ENCODE data around the gene CENPU.
"Not testable (repeated sequence)": the region's sequence is repeated elsewhere in the genome, so short reads cannot be mapped to it uniquely, and the experiment has no call there.

Gene CENPU

DNA sequence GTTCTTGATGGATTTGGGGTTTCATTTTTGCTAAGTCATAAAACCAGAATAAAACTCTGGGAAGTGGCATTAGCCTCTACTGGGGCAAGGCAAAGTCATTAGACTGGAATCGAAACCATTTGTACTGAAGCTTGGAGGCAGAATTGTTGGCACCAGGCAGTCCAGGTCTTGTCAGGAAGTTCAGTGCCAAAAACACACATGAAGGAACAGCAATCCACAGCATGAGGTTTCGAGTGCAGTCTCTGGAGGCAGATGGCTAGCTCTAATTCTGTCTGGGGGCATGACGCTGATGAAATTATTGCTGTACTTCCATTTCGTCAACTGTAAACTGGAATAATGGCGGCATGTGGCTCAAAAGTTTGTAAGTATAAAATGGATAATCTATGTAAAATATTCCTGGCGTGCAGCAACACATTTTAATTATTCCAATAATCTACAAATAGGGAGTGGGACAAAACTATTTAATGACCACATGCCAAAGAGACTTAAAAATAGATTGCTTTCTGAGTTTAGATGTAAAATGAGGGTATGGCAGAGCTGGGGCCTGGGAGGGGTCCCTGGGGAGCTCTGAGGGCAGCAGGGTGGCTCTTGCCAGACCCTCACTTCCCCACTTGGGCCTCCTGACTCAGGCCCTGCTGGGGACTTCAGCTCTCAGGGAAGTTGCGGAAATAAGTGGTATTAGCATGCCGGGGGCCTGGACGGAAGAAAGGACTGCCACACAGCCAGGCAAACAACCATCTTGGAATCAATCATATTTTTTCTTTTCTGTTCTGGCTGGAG, 18.8 kb upstream of the CENPU start:
- DNase-seq (ENCODE audit: low spot score): no peak

GRCh38 chr4:184751585-184751956, 17.7 kb upstream of the CENPU start:
- no peak for DNase-seq (ENCODE audit: low spot score)

DNA sequence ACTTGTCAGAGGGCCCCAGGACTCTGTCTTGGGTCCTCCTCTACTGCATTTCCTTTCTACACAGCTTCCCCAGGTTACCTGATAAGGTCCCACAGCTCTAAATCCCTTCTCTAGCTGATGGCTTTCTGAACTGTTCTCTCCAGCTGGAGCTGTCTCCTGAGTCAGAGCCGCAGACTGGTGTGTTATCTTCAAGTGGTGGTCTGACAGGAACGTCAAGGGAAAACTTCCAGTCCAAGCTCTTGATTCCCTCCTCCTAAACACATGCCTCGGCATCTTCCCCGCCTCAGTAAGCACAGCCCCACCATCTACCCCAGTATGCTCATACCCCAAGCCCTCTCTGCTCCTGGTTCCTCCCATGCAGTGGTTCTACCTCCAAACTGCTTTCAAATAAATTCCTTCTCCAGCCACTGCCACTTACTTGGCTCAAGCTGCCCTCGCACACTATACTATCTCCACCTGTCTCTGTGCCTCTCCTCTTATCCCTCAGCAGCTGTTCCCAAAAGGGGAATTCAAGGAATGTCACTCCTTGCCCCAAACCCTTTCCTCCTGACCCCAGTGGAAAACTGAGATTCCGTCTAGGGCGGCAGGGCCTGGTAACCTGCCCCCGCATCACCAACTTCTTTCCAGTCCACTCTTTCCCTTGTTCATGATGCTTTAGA, 17.2 kb upstream of the CENPU start:
- no peak for DNase-seq (ENCODE audit: low spot score)

GRCh38 chr4:184748251-184748652, 14.4 kb upstream of the CENPU start:
- DNase-seq (ENCODE audit: low spot score): no peak

- no peak for DNase-seq (ENCODE audit: low spot score)
These were observed 13.3 kb upstream of the CENPU start for GRCh38 chr4:184747034-184747830.

- peak; percentile 64 for DNase-seq (ENCODE audit: low spot score)
These were observed 12.2 kb upstream of the CENPU start for GRCh38 chr4:184745831-184746795.

GRCh38 chr4:184744236-184744635, 10.3 kb upstream of the CENPU start:
- DNase-seq (ENCODE audit: low spot score): no peak

DNA sequence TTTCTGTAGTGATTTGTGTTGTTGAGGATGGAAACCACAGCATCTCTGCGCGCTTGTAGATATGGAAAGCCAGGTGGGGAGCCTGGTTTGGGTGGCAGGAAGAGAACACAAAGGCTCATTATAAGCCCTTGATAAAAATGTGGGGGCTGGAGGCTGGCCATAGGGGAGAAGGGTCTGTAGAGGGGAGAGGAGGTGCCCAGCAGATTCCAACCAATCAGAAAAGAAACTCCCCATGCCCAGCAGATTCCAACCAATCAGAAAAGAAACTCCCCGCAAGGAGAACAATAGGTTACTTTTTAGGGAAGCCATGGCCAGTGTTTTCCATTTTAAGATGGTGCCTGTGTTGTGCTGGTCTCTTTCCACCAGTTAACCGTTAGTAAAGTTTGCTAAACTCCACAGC, 9.8 kb upstream of the CENPU start:
- DNase-seq (ENCODE audit: low spot score): no peak

- not testable (repeated sequence) for DNase-seq (ENCODE audit: low spot score)
These were observed 7.8 kb upstream of the CENPU start for GRCh38 chr4:184741651-184742050.

GRCh38 chr4:184740980-184741391, 7.1 kb upstream of the CENPU start:
- no peak for DNase-seq (ENCODE audit: low spot score)

DNA sequence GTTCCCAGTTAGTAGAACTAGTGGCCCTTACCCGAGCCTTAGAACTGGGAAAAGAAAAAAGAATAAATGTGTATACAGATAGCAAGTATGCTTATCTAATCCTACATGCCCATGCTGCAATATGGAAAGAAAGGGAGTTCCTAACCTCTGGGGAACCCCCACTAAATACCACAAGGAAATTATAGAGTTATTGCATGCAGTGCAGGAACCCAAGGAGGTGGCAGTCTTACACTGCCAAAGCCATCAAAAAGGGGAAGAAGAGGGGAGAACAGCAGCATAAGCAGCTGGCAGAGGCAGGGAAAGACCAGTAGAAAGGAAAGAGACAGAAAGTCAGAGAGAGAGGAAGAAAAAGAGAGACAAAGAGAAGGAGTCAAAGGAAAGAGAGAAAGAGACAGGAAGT, 5.7 kb upstream of the CENPU start:
- not testable (repeated sequence) for DNase-seq (ENCODE audit: low spot score)

GRCh38 chr4:184734758-184735157, 862 bp upstream of the CENPU start:
- DNase-seq (ENCODE audit: low spot score): no peak

GRCh38 chr4:184732126-184732525, 1.8 kb downstream of the CENPU start:
- no peak for DNase-seq (ENCODE audit: low spot score)

DNA sequence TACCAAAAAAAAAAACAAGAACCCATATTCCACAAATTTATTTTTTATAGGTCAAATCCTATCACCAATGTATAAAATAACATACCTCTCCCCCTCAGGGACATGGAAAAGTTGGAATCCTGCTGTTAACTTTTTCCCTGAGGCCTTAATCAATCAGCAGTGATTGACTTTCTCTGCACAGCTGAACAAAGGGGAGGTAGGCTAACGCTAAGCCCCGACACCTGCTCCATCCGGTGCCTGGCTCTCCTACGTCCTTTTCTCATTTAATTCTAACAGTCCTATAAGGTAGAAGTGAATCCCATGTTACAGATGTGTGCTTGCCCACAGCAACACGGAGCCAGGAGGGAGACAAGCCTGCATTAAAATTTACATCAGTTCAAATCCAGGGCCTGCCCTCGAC, 2.8 kb downstream of the CENPU start:
- no peak for DNase-seq (ENCODE audit: low spot score)

DNA sequence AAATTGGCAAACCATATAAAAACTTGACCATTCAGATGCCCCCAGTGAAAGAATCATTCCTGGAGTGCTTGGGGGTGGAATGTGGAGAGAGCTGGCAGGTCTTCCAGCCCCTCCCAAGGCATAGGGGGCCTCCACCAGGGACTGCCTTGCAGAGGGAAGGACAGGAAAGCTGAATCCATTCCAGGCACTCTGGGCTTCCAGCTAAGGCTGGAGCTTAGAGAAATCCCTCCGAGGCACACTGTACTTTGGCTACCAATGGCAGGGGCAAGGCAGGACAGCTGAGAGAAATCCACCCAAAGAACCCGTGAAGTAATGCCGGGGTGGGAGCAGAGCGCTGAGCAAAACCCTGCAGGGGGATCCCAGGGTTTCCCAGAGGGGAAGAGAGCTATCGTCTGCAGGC, 4.0 kb downstream of the CENPU start:
- no peak for DNase-seq (ENCODE audit: low spot score)

GRCh38 chr4:184728858-184729257, 5.0 kb downstream of the CENPU start:
- no peak for DNase-seq (ENCODE audit: low spot score)

GRCh38 chr4:184727430-184727829, 6.5 kb downstream of the CENPU start:
- DNase-seq (ENCODE audit: low spot score): no peak

- DNase-seq (ENCODE audit: low spot score): no peak
These were observed 11.1 kb downstream of the CENPU start for GRCh38 chr4:184722798-184723197.

DNA sequence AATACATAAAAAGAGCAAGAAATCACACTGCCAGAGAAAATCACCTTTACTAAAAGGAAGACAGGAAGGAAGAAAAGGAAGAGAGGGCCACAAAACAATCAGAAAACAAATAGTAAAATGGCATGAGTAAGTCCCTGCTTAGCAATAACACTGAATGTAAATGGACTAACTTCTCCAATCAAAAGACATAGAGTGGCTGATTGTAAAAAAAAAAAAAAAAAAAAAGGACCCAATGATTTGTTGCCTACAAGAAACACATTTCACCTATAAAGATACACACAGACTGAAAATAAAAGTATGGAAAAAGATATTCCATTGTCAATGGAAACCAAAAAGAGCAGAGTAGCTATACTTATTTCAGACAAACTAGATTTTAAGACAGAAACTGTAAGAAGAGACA, 12.6 kb downstream of the CENPU start:
- no peak for DNase-seq (ENCODE audit: low spot score)

DNA sequence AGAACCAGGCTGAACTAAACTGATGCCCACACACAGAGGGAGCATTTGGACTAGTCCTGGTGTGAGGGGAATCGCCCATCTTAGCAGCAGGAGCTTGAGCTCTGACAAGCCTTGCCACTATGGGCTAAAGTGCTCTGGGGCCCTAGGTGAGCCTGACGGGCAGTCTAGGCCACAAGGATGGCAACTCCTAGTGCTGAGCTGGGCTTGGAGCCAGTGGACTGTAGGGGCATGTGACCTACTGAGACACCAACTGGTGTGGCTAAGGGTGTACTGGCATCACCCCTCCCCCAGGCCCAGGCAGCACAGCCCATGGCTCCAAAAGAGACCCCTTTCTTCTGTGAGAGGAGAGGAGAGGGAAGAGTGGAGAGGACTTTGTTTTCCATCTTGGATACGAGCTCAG, 14.5 kb downstream of the CENPU start:
- DNase-seq (ENCODE audit: low spot score): no peak

- DNase-seq (ENCODE audit: low spot score): no peak
These were observed 18.4 kb downstream of the CENPU start for GRCh38 chr4:184715526-184715925.

DNA sequence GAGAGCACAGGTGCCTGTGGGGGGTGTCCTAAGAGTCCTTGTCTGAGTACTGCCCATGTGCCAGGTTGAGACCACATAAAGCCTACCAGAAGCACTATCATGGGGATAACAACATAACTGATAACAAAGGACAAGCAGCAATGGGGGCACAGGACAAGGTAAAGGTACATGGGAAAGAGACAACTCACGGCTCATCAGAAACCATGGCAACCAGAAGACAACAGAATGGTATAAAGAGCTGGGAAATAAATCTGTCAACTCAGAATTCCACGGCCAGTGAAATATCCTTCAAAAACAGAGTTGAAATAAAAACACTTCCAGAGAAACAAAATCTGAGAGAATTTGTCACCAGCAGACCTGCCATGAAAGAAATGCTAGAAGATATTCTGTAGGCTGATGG, 20.0 kb downstream of the CENPU start:
- DNase-seq (ENCODE audit: low spot score): no peak
